OCI-LY7 (cell line): ENCODE data around the gene AUNIP.

Experiments used
- CTCF ChIP-seq: fragments of 200-600 bp; sonication (generic); conservative IDR thresholded peaks from 2 replicates; pipeline ENCODE4 v1.5.1; 2014; ENCODE audit warnings: mild to moderate bottlenecking, antibody characterized with exemption, low read length, moderate library complexity, mixed read lengths
- EZH2phosphoT487 ChIP-seq: fragments of 200-600 bp; sonication (generic); IDR thresholded peaks from 2 replicates; pipeline ENCODE4 v1.6.1; 2018; ENCODE audit warnings: low read depth, borderline replicate concordance, mild to moderate bottlenecking, mixed run types, antibody characterized with exemption, low read length, moderate library complexity, mixed read lengths

- no peak for TF ChIP-seq CTCF
- TF ChIP-seq EZH2phosphoT487 = no peak
Measured at GRCh38 chr1:25808481-25809244, 50.6 kb downstream of the AUNIP start.
